ENCODE measurements around the gene CEND1. TPM values are rescaled to one million over a fixed set of nuclear protein-coding genes. Genes with fewer than 3 reads are reported as not detected.
"Not testable (repeated sequence)": the region's sequence is repeated elsewhere in the genome, so short reads cannot be mapped to it uniquely, and the experiment has no call there.

The CEND1 gene
- total RNA-seq, 1 experiment from 2014 or later, result not detected

DNA sequence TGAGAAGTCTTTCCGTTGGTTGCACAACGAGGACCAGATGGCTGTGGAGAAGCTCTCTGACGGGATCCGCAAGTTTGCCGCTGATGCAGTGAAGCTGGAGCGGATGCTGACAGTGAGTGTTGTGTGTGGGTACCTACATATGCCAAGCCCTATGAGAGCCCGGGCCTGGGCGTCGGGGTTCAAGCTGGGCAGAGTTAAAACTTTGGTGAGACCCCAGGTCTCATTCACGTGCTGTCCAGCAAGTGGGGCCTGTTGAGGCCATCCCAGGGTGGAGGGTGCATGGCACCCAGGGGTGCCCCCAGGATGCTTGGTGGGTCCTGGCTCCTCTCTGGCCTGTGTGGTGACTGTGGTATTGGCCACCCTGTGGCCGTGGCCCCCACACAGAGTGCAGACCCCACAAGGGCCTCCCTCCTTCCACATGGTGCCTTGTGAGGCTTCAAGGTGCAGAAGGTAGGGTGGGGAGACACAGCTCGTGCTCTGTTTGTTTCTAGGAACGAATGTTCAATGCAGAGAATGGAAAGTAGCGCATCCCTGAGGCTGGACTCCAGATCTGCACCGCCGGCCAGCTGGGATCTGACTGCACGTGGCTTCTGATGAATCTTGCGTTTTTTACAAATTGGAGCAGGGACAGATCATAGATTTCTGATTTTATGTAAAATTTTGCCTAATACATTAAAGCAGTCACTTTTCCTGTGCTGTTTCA is 25.4 kb downstream of the CEND1 start:
- DNase-seq (ENCODE audit: low read depth), result no peak

DNA sequence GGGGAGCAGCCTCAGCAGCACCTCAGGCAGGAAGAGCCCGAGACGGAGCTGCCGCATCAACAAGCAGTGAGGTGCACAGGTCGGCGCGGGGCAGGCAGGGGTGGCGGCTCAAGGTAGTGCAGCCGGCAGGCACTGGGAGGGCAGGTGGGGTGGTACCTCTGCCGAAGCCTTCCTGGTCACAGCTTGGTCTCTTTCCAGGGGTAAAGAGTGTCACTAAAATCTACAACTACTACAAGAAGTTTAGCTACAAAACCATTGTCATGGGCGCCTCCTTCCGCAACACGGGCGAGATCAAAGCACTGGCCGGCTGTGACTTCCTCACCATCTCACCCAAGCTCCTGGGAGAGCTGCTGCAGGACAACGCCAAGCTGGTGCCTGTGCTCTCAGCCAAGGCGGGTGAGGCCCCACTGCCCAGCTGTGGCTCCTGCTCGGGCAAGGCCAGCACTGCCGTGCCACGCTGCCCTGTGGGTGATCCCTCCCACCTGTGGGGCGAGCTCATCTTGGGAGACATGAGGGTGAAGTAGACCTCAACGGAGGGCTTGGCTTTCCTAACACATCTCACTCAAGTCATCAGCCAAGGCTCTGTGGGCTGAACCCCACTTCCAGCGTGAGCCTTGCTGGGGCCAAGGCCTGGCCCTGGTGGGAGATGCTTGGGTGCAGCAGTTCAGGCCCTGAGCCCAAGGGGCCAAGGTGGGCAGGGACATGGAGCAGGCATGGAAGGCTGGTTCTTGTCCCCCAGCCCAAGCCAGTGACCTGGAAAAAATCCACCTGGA is 26.2 kb downstream of the CEND1 start:
- no peak for DNase-seq (ENCODE audit: low read depth)

- no peak for DNase-seq (ENCODE audit: low read depth)
Measured at GRCh38 chr11:763073-763463, 26.8 kb downstream of the CEND1 start.

- peak; percentile 92 for DNase-seq (ENCODE audit: low read depth)
Measured at GRCh38 chr11:762421-763072, 27.3 kb downstream of the CEND1 start.

- no peak for DNase-seq (ENCODE audit: low read depth)
Measured at GRCh38 chr11:761526-762108, 28.3 kb downstream of the CEND1 start.

GRCh38 chr11:760236-760635 is 29.7 kb downstream of the CEND1 start:
- DNase-seq (ENCODE audit: low read depth), result no peak

DNA sequence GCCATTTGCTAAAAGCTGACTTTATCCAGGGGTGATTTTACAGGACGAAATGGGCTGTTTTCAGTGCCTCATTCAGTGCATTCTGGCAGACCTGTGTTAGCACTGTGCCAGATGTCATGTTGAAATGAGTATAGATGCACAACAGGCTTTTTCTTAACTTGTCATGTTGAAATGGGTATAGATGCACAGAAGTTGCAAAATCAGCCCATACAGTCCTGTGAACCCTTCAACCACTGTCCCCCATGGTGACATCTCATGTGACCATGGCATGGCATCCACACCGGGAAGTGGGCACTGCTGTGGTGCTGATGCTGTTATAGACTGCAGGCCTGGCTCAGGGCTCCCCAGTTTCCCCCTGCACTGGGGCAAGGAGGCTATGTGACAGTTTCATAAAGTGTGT is 40.2 kb downstream of the CEND1 start:
- no peak for DNase-seq (ENCODE audit: low read depth)

DNA sequence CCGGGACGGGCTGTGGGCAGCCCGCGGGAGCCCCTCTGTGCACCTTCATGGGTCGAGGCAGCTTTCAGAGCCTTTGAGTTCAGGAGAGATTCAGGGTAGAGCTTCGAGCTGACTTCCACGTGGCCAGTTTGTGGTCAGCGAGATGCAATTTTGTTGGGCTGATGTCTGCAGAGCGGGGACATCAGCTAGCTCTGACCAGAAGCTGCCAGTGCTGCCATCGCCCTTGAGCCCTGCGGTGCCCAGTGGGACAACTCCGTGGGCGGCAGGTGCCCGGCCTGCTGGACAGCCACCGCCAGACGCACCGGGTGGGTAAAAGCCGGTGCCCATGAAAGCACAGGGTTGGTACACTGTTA is 41.9 kb downstream of the CEND1 start:
- DNase-seq (ENCODE audit: low read depth), result peak; percentile 37

DNA sequence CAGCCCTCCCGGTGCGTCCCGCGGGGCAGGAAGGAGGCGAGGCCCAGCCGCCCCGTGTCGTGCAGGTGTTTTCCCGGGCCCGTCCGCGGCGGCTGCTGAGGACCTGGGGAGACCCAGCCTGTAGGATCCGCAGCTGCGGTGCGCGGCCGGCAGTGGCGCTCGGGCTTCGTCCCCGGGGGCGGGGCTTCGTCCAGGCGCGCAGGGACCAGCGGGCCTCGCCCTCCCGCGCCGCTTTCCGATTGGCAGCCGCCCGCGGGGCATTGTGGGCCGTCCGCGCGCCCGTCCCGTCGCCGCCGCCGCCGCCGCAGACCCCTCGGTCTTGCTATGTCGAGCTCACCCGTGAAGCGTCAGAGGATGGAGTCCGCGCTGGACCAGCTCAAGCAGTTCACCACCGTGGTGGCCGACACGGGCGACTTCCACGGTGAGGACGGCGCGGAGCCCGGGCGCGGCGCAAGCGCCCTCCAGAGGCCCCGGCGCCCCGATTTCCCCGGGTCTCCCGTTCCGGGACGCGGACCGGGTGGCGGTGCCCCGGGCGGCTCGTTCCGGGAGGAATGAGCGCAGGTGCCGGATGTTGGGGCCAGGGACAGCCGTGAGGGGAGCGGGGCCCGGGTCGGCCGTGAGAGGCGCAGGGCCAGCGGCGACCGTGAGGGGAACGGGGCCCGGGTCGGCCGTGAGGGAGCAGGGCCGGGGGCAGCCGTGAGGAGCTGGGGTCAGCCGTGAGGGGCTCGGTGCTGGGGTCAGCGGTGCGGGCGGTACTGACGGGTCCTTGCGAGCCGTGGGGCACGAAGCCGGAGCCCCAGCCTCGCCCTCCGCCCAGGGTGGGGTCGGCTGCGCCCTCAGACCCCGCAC is 42.5 kb downstream of the CEND1 start, which contains the start of gene TALDO1:
Gene TALDO1, plus strand, starts transcription at position 307 of the 849 bp plus-strand sequence. Its CDS starts 18 bp downstream, at position 325.
- DNase-seq (ENCODE audit: low read depth), result peak; percentile 88

DNA sequence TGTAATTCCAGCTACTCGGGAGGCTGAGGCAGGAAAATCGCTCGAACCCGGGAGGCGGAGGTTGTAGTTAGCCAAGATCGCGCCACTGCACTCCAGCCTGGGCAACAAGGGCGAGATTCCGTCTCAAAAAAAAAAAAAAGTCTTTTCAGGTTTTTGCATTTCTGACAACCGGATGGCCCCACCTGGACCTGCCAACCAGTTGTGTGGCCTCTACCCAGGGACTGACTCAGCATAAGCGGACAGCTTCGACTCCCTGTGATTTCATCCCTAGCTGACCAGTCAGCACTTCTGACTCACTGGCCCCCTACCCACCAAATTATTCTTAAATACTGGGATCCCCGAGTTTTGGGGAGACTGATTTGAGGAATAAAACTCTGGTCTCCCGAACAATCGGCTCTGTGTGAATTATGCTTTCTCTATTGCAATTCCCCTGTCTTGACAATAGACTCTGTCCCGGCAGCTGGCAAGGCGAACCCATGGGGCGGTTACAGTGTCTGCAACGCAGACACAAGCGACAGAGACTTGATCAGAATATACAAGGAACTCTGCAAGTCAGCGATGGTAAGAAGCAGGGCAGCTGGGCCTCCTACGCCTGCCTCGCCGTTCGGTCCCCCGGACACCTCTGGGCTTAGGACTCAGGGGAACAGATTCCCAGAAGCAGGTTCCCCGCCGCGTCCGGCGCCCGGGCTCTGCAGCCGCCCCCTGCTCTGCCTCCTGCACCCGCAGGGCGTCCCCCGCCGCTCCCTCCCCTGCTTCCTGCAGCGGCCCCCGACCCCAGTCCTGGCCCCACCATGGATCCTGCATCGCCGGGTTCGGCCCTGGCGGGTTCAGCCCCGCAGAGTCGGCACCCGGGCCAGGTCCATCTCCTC is 43.4 kb downstream of the CEND1 start:
- peak; percentile 66 for DNase-seq (ENCODE audit: low read depth)

DNA sequence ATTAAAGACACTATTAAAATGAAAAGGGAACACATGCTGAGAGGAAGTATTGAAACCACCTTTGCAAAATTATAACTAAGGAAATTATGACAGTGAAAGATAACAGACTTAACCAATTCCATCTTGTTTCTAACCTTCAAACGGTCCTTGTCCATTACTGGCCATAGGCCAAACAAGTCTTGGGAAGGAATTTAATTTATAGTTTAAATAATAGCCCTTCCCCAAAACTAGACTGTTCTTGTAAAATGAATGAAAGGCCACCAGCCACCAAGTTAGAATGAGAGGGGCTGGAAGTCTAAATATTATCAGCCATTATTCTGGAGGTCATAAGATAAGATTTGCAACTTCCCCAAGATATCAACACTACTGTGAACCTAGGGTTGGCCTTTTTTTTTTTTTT is 44.5 kb downstream of the CEND1 start:
- no peak for DNase-seq (ENCODE audit: low read depth)

- DNase-seq (ENCODE audit: low read depth), result no peak
Measured at GRCh38 chr11:742571-743201, 47.2 kb downstream of the CEND1 start.

DNA sequence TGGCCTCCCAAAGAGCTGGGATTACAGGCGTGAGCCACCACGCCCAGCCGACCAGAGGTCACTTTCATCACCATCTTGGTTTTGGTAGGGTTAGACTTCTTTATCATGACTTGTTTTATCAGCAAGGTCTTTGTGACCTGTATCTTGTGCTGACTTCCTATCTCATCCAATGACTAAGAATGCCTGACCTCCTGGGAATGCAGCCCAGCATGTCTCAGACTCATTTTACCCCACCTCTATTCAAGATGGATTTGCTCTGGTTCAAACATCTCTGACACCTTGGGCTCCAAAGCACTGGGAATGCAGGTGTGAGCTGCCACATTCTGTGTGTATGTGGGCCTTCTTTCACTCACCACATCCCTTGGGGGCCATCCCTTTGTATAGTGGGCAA is 47.7 kb downstream of the CEND1 start:
- DNase-seq (ENCODE audit: low read depth), result no peak

DNA sequence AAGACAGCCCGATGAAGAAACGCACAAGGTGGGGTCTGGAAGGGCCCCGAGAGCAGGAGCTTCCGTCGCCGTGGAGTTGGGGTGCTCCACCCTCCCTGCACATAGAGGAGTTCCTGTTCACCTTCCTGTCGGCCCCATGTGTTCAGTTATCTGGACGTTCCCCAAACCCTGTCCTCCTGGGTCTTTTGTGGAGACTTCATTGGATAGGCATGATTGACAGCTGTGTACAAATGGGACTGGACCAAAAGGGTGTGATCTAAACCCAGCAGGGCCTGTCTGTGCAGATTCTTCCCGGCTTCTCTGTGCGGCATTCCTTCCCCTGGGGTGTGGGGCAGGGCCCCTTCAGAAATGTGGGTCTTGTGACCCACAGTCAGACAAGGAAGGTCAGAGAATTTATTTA is 52.0 kb downstream of the CEND1 start:
- DNase-seq (ENCODE audit: low read depth), result not testable (repeated sequence)

DNA sequence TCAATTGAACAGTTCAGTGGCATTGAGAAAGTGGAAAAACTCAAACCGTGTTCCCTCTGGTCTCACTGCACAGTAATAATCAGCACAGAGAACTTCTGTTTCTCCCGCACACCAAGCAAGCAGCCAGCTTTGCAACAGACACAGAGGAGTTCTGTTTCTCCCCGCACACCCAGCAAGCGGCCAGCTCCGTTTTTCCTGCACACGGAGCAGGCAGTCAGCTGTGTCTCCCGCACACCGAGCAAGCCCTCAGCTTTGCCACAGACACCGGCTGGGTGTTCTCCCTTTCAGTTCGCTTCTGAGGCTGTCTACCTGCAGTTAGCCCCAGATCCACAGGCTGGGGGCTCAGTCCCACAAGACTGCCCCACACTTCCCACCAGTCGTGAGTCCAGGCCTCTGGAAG is 52.5 kb downstream of the CEND1 start:
- DNase-seq (ENCODE audit: low read depth), result no peak

Other genes with a start within 250 kb of the CEND1 start
- gene LMNTD2, start 229.4 kb downstream of the CEND1 start, total RNA-seq (2014; rRNA removed; shearing (Covaris generic)), result 1.1 and 3.8 TPM in 2 replicates
- 53.4 and 56.0 TPM in 2 replicates for gene RASSF7, start 229.1 kb downstream of the CEND1 start, total RNA-seq (2014; rRNA removed; shearing (Covaris generic))
- gene PHRF1, start 213.6 kb downstream of the CEND1 start, total RNA-seq (2014; rRNA removed; shearing (Covaris generic)), result 17.0 and 24.3 TPM in 2 replicates
- not detected in 2 replicates for gene IRF7, start 174.1 kb downstream of the CEND1 start, total RNA-seq (2014; rRNA removed; shearing (Covaris generic))
- gene CDHR5, start 165.1 kb downstream of the CEND1 start, total RNA-seq (2014; rRNA removed; shearing (Covaris generic)), result not detected in 2 replicates
- not detected in 2 replicates for gene SCT, start 162.9 kb downstream of the CEND1 start, total RNA-seq (2014; rRNA removed; shearing (Covaris generic))
- gene DRD4, start 152.8 kb downstream of the CEND1 start, total RNA-seq (2014; rRNA removed; shearing (Covaris generic)), result not detected in 2 replicates
- gene DEAF1, start 94.9 kb downstream of the CEND1 start, total RNA-seq (2014; rRNA removed; shearing (Covaris generic)), result 31.0 and 50.8 TPM in 2 replicates
- 7.9 and 14.9 TPM in 2 replicates for gene TMEM80, start 94.3 kb downstream of the CEND1 start, total RNA-seq (2014; rRNA removed; shearing (Covaris generic))
- 4.9 and 10.6 TPM in 2 replicates for gene EPS8L2, start 83.9 kb downstream of the CEND1 start, total RNA-seq (2014; rRNA removed; shearing (Covaris generic))
- 247 and 252 TPM in 2 replicates for gene TALDO1, start 42.6 kb downstream of the CEND1 start, total RNA-seq (2014; rRNA removed; shearing (Covaris generic))
- gene GATD1, start 12.6 kb downstream of the CEND1 start, total RNA-seq (2014; rRNA removed; shearing (Covaris generic)), result 22.5 and 25.6 TPM in 2 replicates
- 7.5 and 26.5 TPM in 2 replicates for gene SLC25A22, start 8.2 kb upstream of the CEND1 start, total RNA-seq (2014; rRNA removed; shearing (Covaris generic))
- 3.3 and 8.2 TPM in 2 replicates for gene PIDD1, start 15.1 kb upstream of the CEND1 start, total RNA-seq (2014; rRNA removed; shearing (Covaris generic))
- 714 and 877 TPM in 2 replicates for gene RPLP2, start 19.9 kb upstream of the CEND1 start, total RNA-seq (2014; rRNA removed; shearing (Covaris generic))
- gene PNPLA2, start 28.8 kb upstream of the CEND1 start, total RNA-seq (2014; rRNA removed; shearing (Covaris generic)), result 27.8 and 50.0 TPM in 2 replicates
- 2.1 and 9.6 TPM in 2 replicates for gene CRACR2B, start 37.8 kb upstream of the CEND1 start, total RNA-seq (2014; rRNA removed; shearing (Covaris generic))
- gene CD151, start 42.9 kb upstream of the CEND1 start, total RNA-seq (2014; rRNA removed; shearing (Covaris generic)), result 588 and 642 TPM in 2 replicates
- 147 and 201 TPM in 2 replicates for gene POLR2L, start 52.4 kb upstream of the CEND1 start, total RNA-seq (2014; rRNA removed; shearing (Covaris generic))
- 207 and 240 TPM in 2 replicates for gene TSPAN4, start 52.8 kb upstream of the CEND1 start, total RNA-seq (2014; rRNA removed; shearing (Covaris generic))
- 88.2 and 92.6 TPM in 2 replicates for gene CHID1, start 120.7 kb upstream of the CEND1 start, total RNA-seq (2014; rRNA removed; shearing (Covaris generic))
- gene AP2A2, start 135.8 kb upstream of the CEND1 start, total RNA-seq (2014; rRNA removed; shearing (Covaris generic)), result 40.9 and 49.3 TPM in 2 replicates
- gene MUC6, start 246.6 kb upstream of the CEND1 start, total RNA-seq (2014; rRNA removed; shearing (Covaris generic)), result not detected in 2 replicates

All from M059J (cell line).